SU-DHL-6 (cell line): ENCODE data around the gene ACTN1.

Experiments
- H2AFZ ChIP-seq: fragments of 200-600 bp; sonication (generic); 2 replicates; pipeline ENCODE4 v1.6.1; 2014; ENCODE audit warnings: low read depth, mild to moderate bottlenecking, moderate library complexity, mixed read lengths, antibody characterized with exemption, low read length; ENCODE audit not compliant: severe bottlenecking
- H3F3A ChIP-seq: fragments of 200-600 bp; shearing (Covaris generic); 2 replicates; pipeline ENCODE4 v1.6.0; 2016; ENCODE audit warnings: antibody characterized with exemption, mild to moderate bottlenecking; ENCODE audit not compliant: insufficient read depth
- H3K27ac ChIP-seq: fragments of 200-600 bp; sonication (generic); 2 replicates; pipeline ENCODE4 v1.5.1; 2016; ENCODE audit warnings: low read depth, mild to moderate bottlenecking, low read length, moderate library complexity, mixed read lengths
- H3K27me3 ChIP-seq: fragments of 200-600 bp; sonication (generic), shearing (Covaris generic); 2 replicates; pipeline ENCODE4 v1.6.0; 2014; ENCODE audit warnings: mild to moderate bottlenecking, low read length
- H3K36me3 ChIP-seq: fragments of 200-600 bp; sonication (generic); 2 replicates; pipeline ENCODE4 v1.6.1; 2014; ENCODE audit warnings: mild to moderate bottlenecking, low read length, mixed read lengths
- H3K4me2 ChIP-seq: fragments of 300-600, 200-600 bp; shearing (Covaris generic), sonication (generic); 2 replicates; pipeline ENCODE4 v1.6.0; 2014; ENCODE audit warnings: low read length, low read depth, mild to moderate bottlenecking; ENCODE audit not compliant: poor library complexity, severe bottlenecking
- H3K4me3 ChIP-seq: fragments of 200-600 bp; sonication (generic); 2 replicates; pipeline ENCODE4 v1.5.1; 2014; ENCODE audit warnings: antibody characterized with exemption, low read length, mild to moderate bottlenecking, mixed read lengths; ENCODE audit not compliant: insufficient read depth, poor library complexity, severe bottlenecking
- H3K79me2 ChIP-seq: fragments of 200-600 bp; sonication (generic); 2 replicates; pipeline ENCODE4 v1.6.1; 2014; ENCODE audit warnings: mild to moderate bottlenecking, low read length, moderate library complexity; ENCODE audit not compliant: insufficient read depth
- H3K9ac ChIP-seq: fragments of 200-600 bp; sonication (generic); 2 replicates; pipeline ENCODE4 v1.7.0; 2014; ENCODE audit warnings: mild to moderate bottlenecking, low read length
- H3K9me2 ChIP-seq: fragments of 200-600 bp; sonication (generic); replicated peaks from 2 replicates; pipeline ENCODE4 v1.6.1; 2014; ENCODE audit warnings: low read length; ENCODE audit not compliant: insufficient read depth
- H3K9me3 ChIP-seq: fragments of 200-600 bp; sonication (generic); 2 replicates; pipeline ENCODE4 v1.6.1; 2014; ENCODE audit warnings: low read length, mixed read lengths; ENCODE audit not compliant: insufficient read depth
- H4K20me1 ChIP-seq: fragments of 200-600 bp; sonication (generic); 2 replicates; pipeline ENCODE4 v1.6.1; 2014; ENCODE audit warnings: low read depth, mild to moderate bottlenecking, antibody characterized with exemption, low read length, moderate library complexity, mixed read lengths
- CTCF ChIP-seq: fragments of 200-600 bp; sonication (generic); IDR thresholded peaks from one replicate; pipeline ENCODE4 v1.5.1; 2017; ENCODE audit warnings: antibody characterized with exemption, mild to moderate bottlenecking, low read length, moderate library complexity; ENCODE audit not compliant: insufficient read depth, poor library complexity, severe bottlenecking
- EZH2phosphoT487 ChIP-seq: fragments of 200-600 bp; sonication (generic), shearing (Covaris generic); conservative IDR thresholded peaks from 2 replicates; pipeline ENCODE4 v1.6.1; 2018; ENCODE audit warnings: mild to moderate bottlenecking, antibody characterized with exemption, low read length, moderate library complexity, mixed read lengths

Gene ACTN1

GRCh38 chr14:68921666-68922065 lies 57.4 kb downstream of the ACTN1 start:
- no peaks in the 10 kb centered on the region for H3F3A ChIP-seq
- H3K36me3 ChIP-seq = no peaks in the 10 kb centered on the region
- H3K27me3 ChIP-seq = no peaks in the 10 kb centered on the region
- H3K4me2 ChIP-seq = no peak overlapping the region
- H3K79me2 ChIP-seq = no peaks in the 10 kb centered on the region
- no peak overlapping the region for H3K4me3 ChIP-seq
- TF ChIP-seq EZH2phosphoT487 (no peak), CTCF (no peak)
- peaks cover 13% of the 10 kb centered on the region; the same call in 1 of the 2 replicates for H3K9me3 ChIP-seq
- no peak overlapping the region for H3K9ac ChIP-seq
- H3K9me2 ChIP-seq = no peaks in the 10 kb centered on the region
- H3K27ac ChIP-seq = no peak overlapping the region
- no peaks in the 10 kb centered on the region for H4K20me1 ChIP-seq
- no peak overlapping the region for H2AFZ ChIP-seq

GRCh38 chr14:68921049-68921448 lies 58.1 kb downstream of the ACTN1 start:
- no peaks in the 10 kb centered on the region for H3K9me2 ChIP-seq
- H3K79me2 ChIP-seq = no peaks in the 10 kb centered on the region
- H4K20me1 ChIP-seq = no peaks in the 10 kb centered on the region
- peaks cover 8% of the 10 kb centered on the region; the same call in 1 of the 2 replicates for H3K9me3 ChIP-seq
- no peak overlapping the region for H3K4me3 ChIP-seq
- no peaks in the 10 kb centered on the region for H3F3A ChIP-seq
- H3K27me3 ChIP-seq = no peaks in the 10 kb centered on the region
- no peak overlapping the region for H3K9ac ChIP-seq
- no peaks in the 10 kb centered on the region for H3K36me3 ChIP-seq
- H3K27ac ChIP-seq = no peak overlapping the region
- H3K4me2 ChIP-seq = no peak overlapping the region
- TF ChIP-seq CTCF (no peak), EZH2phosphoT487 (no peak)
- no peak overlapping the region for H2AFZ ChIP-seq

GRCh38 chr14:68919129-68919927 lies 59.8 kb downstream of the ACTN1 start:
- Histone ChIP-seq H2AFZ (no peak overlapping the region), H3K4me3 (no peak overlapping the region), H3K9me2 (no peaks in the 10 kb centered on the region), H3K27me3 (no peaks in the 10 kb centered on the region), H3K4me2 (no peak overlapping the region), H3K27ac (no peak overlapping the region), H4K20me1 (no peaks in the 10 kb centered on the region), H3K79me2 (no peaks in the 10 kb centered on the region), H3K36me3 (no peaks in the 10 kb centered on the region), H3F3A (no peaks in the 10 kb centered on the region), H3K9me3 (no peaks in the 10 kb centered on the region), H3K9ac (no peak overlapping the region)
- no peak for TF ChIP-seq EZH2phosphoT487
- TF ChIP-seq CTCF = no peak
